Measurements from ENCODE around the gene CARD10.

CARD10 gene

DNA sequence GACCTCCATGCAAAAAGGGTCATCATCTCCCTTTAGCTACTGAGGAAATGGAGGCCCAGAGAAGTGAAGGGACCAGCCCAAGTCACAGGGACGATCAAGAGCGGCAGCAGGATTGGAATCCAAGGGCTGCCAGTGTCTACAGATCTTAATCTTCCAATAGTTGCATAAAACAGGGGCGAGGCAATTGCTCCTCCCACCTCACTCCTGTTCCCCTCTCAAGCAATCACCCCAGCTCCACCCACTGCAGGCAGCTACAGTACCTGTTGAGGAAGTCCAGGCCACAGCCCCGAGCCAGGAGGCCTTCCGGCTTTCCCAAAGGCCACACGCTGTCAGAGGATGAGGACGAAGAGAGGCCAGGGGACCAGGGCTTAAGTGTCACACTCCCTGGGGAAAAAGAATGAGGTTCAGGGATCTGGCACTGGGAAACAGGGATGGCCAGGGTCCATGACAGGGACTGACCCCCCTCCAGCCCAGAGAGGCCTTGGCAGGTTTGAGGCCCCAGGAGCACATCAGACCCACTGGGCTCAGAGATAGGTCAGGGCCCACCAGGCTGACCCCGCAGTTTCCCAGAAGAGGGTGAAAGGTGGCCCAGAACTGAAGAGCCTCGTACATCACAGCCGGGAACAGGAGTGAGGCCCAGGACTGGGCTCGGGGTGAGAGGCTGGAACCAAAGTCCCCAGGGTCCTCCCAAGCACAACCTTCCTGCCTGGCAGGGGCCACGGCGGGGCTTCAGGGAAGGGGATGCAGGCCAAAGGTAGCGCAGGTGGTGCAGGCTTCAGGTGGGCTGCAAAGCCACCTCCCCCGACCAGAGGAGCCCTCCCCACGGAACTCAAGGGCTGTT is 16.7 kb downstream of the CARD10 start:
- Histone ChIP-seq H3K9ac (ENCODE audit: low read length in 2 of 2) (no peak overlapping the region), H3K27me3 (ENCODE audit: control insufficient read depth in 1 of 2, insufficient read depth in 2 of 2, low read length in 2 of 2) (peaks cover 13 to 20% of the 10 kb centered on the region in 2 donors), H3K36me3 (ENCODE audit: control insufficient read depth in 2 of 2, insufficient read depth in 2 of 2, low read length in 2 of 2) (no peaks in the 10 kb centered on the region), H3K4me1 (ENCODE audit: control insufficient read depth, insufficient read depth, low read length) (peaks cover 6% of the 10 kb centered on the region), H3K4me3 (ENCODE audit: low read length in 2 of 2) (no peak overlapping the region), H3K27ac (ENCODE audit: low read length) (no peak overlapping the region), H3K9me3 (ENCODE audit: control insufficient read depth in 2 of 2, low read length in 2 of 2) (no peaks in the 10 kb centered on the region)

DNA sequence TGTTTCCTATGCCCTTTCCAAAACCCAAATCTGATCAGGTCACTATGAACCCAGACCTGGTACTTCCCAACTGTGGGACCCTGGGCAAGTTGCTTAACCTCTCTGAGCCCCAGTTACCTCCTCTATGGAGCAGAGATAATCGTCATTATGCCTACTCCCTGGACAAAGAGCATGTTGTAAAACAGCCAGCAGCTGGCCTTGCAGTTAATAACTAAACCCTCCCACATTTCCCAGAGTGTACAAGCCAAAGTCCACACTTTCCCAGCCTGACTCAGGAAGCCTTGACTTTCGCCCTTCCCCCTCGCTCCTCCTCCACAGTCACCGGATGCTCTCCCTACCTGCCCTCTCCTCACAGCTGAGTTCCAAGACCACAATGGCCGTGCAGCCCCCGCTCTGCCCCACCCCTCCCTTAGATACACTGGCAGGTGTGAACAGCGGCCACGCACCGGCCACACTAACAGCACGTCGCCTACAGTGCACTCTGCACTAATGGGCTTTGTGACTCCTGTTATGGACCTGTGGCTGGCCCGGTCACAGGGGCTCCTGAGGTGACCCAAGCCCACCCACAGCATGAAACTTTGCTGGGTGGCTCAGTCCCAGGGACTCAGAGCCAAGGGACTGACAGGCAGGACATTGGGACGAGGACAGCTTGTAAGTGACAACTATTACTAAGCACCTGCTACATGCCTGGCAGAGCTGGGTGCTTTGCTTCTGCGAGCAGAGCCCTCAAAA is 17.4 kb downstream of the CARD10 start:
- Histone ChIP-seq H3K9me3 (ENCODE audit: control insufficient read depth in 2 of 2, low read length in 2 of 2) (no peaks in the 10 kb centered on the region), H3K27ac (ENCODE audit: low read length) (no peak overlapping the region), H3K4me3 (ENCODE audit: low read length in 2 of 2) (no peak overlapping the region), H3K9ac (ENCODE audit: low read length in 2 of 2) (no peak overlapping the region), H3K36me3 (ENCODE audit: control insufficient read depth in 2 of 2, insufficient read depth in 2 of 2, low read length in 2 of 2) (no peaks in the 10 kb centered on the region), H3K4me1 (ENCODE audit: control insufficient read depth, insufficient read depth, low read length) (peaks cover 6% of the 10 kb centered on the region), H3K27me3 (ENCODE audit: control insufficient read depth in 1 of 2, insufficient read depth in 2 of 2, low read length in 2 of 2) (peaks cover 18% of the 10 kb centered on the region in 2 donors)

DNA sequence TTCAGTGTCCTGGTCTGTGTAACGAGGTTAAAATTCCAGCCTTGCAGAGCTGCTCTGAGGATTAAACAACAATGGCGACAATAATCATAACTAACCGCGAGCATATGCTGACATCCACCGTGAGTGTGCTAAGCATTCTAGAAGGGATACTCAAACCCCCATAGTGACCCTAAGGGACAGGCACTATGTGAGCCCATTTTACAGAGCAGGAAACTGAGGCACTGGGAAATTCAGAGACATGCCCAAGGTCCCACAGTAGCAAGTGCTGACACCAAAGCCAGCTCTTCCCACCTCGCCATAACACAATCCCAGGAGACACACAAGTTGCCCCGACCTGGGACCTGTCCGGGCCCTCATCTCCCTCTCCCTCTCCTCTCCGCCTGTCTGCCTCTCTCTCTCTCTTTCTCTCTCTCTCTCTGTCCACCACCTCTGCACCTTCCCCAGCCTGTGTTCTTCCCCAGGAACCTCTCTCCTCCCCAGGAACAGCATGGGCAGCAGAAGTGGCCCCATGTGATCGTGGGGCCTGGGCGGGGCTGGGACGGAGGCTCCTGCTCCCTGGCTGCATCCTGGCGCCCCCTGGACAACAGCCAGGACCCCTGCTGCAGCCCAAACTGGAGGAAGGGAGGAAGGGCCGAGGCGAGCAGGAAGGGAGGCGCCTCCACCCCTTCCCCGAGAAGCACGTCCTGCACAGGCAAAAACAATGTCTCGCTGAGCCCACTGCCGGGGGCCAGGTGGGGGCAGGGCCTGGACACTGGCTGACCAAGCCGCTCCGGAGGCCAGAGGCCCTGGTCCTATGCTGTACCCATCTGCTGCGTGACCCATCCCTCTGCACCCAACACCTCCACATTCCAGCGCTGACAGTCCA is 18.2 kb downstream of the CARD10 start:
- no peak overlapping the region for H3K4me3 ChIP-seq (ENCODE audit: low read length in 2 of 2)

DNA sequence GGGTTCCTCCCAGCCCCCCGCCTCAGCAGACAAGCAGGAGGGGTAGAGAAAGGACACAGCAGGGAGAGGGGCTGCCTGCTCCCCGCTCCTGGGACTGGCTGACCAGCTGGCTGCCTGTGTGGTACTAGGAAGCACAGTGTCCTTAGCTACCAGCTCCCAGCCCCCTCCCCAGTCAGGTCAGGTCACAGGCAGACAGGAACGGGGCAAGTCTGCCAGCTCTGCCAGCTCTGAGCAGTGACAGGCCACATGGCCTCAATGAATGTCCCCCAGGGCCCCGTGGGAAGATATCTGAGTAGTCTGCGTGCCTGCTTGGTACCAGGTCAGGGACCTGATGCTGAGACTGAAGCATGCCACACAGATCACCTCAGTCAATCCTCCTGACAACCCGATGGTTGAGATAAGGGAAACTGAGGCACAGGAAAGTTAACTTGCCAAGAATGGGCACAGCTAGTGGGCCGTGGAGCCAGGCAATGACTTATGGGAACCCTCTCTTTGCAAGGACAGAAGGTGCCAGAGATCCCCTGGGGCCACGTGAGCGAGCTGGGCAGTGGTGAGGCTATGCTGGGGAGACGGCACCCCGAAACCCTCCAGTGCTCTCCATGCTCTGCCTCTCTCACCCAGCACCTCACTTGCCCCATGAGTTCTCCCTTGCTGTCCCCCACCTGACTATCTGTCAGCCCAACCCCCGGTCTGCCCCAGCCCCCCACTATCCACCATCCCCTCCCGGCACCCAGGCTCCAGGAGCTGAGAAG is 19.2 kb downstream of the CARD10 start:
- Histone ChIP-seq H3K4me3 (ENCODE audit: low read length in 2 of 2) (no peak overlapping the region), H3K9me3 (ENCODE audit: control insufficient read depth in 2 of 2, low read length in 2 of 2) (no peaks in the 10 kb centered on the region), H3K36me3 (ENCODE audit: control insufficient read depth in 2 of 2, insufficient read depth in 2 of 2, low read length in 2 of 2) (peaks cover 0 to 2% of the 10 kb centered on the region in 2 donors), H3K27me3 (ENCODE audit: control insufficient read depth in 1 of 2, insufficient read depth in 2 of 2, low read length in 2 of 2) (peaks cover 18 to 25% of the 10 kb centered on the region in 2 donors), H3K27ac (ENCODE audit: low read length) (no peak overlapping the region), H3K9ac (ENCODE audit: low read length in 2 of 2) (no peak overlapping the region), H3K4me1 (ENCODE audit: control insufficient read depth, insufficient read depth, low read length) (peaks cover 6% of the 10 kb centered on the region)

More for the DNA sequence above, 18.2 kb downstream of the CARD10 start:
- Histone ChIP-seq H3K9me3 (ENCODE audit: control insufficient read depth in 2 of 2, low read length in 2 of 2) (no peaks in the 10 kb centered on the region), H3K27me3 (ENCODE audit: control insufficient read depth in 1 of 2, insufficient read depth in 2 of 2, low read length in 2 of 2) (peaks cover 18 to 22% of the 10 kb centered on the region in 2 donors), H3K27ac (ENCODE audit: low read length) (no peak overlapping the region), H3K9ac (ENCODE audit: low read length in 2 of 2) (no peak overlapping the region), H3K4me1 (ENCODE audit: control insufficient read depth, insufficient read depth, low read length) (peaks cover 6% of the 10 kb centered on the region), H3K36me3 (ENCODE audit: control insufficient read depth in 2 of 2, insufficient read depth in 2 of 2, low read length in 2 of 2) (no peaks in the 10 kb centered on the region)

DNA sequence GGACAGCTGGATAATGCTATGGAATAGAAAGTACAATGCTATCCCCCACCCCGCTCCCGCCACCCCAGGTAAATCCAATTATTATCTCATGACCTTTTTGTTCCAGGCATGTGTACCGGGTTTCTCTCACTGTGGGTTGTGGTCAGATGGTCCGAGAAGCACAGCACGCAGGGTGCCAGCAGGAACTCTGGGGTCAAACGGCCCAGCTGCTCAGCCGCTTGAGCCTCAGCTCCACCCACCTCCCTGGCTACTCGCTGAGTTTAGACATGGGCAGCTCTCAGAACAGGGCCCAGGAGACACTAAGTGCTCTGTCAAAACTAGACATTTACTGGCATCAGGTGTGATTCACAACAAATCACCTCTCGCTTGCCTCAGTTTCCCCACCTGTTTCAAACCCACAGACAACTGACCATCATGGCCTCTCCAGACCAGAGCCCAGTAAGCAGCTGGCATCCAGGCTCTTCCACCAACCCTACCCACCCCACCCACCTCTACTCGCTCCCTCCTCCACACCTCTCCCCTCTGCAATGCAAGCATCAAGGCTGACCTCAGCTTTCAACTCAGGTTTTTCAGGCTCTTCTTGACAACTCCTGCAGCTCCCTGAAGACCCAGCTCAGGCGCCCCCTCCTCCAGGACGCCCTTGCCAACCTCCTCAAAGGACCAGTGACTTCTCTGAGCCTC is 20.0 kb downstream of the CARD10 start:
- H3K27me3 ChIP-seq (ENCODE audit: control insufficient read depth in 1 of 2, insufficient read depth in 2 of 2, low read length in 2 of 2), result peaks cover 18 to 25% of the 10 kb centered on the region in 2 donors
- H3K36me3 ChIP-seq (ENCODE audit: control insufficient read depth in 2 of 2, insufficient read depth in 2 of 2, low read length in 2 of 2), result peaks cover 0 to 2% of the 10 kb centered on the region in 2 donors
- no peaks in the 10 kb centered on the region for H3K9me3 ChIP-seq (ENCODE audit: control insufficient read depth in 2 of 2, low read length in 2 of 2)
- H3K4me3 ChIP-seq (ENCODE audit: low read length in 2 of 2), result no peak overlapping the region
- no peak overlapping the region for H3K9ac ChIP-seq (ENCODE audit: low read length in 2 of 2)
- H3K27ac ChIP-seq (ENCODE audit: low read length), result no peak overlapping the region
- peaks cover 6% of the 10 kb centered on the region for H3K4me1 ChIP-seq (ENCODE audit: control insufficient read depth, insufficient read depth, low read length)

DNA sequence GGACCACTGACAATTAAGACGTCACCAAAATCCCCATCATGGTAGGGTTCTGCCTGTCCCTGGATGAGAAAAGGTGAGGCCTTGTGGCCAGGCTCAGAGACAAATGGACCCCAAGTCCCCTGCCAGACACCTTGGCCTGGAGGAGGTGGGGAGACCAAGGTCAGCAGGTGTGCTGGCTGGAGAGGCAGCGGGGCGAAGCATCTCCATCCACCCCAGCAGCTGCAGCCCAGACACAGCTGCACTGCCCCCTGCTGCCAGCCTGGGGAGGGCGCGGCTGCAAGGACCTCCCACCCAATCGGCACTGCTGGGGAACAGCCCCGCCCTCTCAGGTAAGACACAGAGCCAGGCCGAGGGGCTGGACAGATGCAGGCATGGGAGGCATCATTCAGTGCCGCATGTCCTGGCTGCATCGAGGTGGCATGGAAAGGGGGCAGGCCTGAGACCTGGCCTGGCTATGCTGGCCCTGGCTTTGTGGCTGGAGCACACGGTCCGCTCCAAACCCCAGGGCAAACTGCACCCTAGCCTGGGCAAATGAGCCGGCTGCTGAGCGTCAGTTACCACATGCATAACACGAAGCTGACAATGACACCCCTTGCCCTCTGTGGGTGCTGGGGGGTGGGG is 20.8 kb downstream of the CARD10 start:
- H3K9me3 ChIP-seq (ENCODE audit: control insufficient read depth in 2 of 2, low read length in 2 of 2), result no peaks in the 10 kb centered on the region
- peaks cover 18 to 23% of the 10 kb centered on the region in 2 donors for H3K27me3 ChIP-seq (ENCODE audit: control insufficient read depth in 1 of 2, insufficient read depth in 2 of 2, low read length in 2 of 2)
- no peak overlapping the region for H3K4me3 ChIP-seq (ENCODE audit: low read length in 2 of 2)
- H3K27ac ChIP-seq (ENCODE audit: low read length), result no peak overlapping the region
- H3K4me1 ChIP-seq (ENCODE audit: control insufficient read depth, insufficient read depth, low read length), result peaks cover 6% of the 10 kb centered on the region
- H3K36me3 ChIP-seq (ENCODE audit: control insufficient read depth in 2 of 2, insufficient read depth in 2 of 2, low read length in 2 of 2), result peaks cover 0 to 2% of the 10 kb centered on the region in 2 donors
- H3K9ac ChIP-seq (ENCODE audit: low read length in 2 of 2), result no peak overlapping the region

DNA sequence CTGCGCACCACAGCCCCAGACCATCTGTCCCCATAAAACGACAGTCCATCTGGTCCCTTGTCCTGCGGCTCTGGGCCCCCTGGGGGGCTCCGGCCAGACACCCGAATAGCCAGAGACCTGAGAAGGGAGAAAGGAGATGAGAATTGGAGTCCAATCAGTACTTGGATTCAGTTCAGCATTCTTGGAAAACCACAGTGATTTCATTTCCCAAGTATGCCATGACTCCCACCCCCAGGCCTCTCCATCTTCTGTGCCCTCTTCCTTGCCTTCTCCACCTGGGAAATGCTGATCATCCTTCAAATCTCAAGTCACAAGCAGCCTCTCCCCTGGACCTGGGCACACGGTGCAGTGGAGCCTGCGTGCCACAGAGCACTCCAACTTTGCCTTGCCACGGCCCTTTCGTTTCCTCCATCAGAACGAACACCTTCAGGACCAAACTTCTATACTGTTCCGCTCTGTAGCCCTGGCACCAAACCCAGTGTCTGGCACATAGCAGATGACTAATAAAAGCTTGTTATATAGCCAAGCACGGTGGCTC is 22.1 kb downstream of the CARD10 start:
- peaks cover 6% of the 10 kb centered on the region for H3K4me1 ChIP-seq (ENCODE audit: control insufficient read depth, insufficient read depth, low read length)
- H3K36me3 ChIP-seq (ENCODE audit: control insufficient read depth in 2 of 2, insufficient read depth in 2 of 2, low read length in 2 of 2), result peaks cover 0 to 2% of the 10 kb centered on the region in 2 donors
- H3K27ac ChIP-seq (ENCODE audit: low read length), result no peak overlapping the region

DNA sequence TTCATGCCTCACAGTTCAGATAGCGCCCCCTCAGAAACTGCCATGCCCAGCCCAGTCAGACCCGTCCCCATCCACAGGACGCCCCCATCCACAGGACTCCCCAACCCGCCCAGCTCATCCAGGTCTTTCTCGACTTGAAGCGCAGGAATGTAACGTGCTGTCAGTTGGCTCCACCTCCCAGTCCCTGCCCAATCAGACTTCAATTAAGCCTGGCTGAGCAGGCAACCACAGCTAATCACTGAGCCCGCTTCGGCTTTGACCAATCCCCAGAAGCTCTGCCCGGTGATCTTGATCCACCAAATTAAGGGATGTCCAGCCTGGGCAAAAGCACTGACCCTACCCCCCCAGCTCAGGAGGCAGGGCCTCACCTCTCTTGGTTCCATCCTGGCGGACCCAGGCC is 22.6 kb downstream of the CARD10 start:
- no peak overlapping the region for H3K9ac ChIP-seq (ENCODE audit: low read length in 2 of 2)
- peaks cover 3% of the 10 kb centered on the region for H3K4me1 ChIP-seq (ENCODE audit: control insufficient read depth, insufficient read depth, low read length)
- peaks cover 21 to 27% of the 10 kb centered on the region in 2 donors for H3K27me3 ChIP-seq (ENCODE audit: control insufficient read depth in 1 of 2, insufficient read depth in 2 of 2, low read length in 2 of 2)
- no peak overlapping the region for H3K4me3 ChIP-seq (ENCODE audit: low read length in 2 of 2)
- H3K36me3 ChIP-seq (ENCODE audit: control insufficient read depth in 2 of 2, insufficient read depth in 2 of 2, low read length in 2 of 2), result peaks cover 0 to 2% of the 10 kb centered on the region in 2 donors
- H3K27ac ChIP-seq (ENCODE audit: low read length), result no peak overlapping the region
- no peaks in the 10 kb centered on the region for H3K9me3 ChIP-seq (ENCODE audit: control insufficient read depth in 2 of 2, low read length in 2 of 2)

More for the DNA sequence above, 22.1 kb downstream of the CARD10 start:
- Histone ChIP-seq H3K27me3 (ENCODE audit: control insufficient read depth in 1 of 2, insufficient read depth in 2 of 2, low read length in 2 of 2) (peaks cover 21 to 27% of the 10 kb centered on the region in 2 donors), H3K9me3 (ENCODE audit: control insufficient read depth in 2 of 2, low read length in 2 of 2) (no peaks in the 10 kb centered on the region), H3K4me3 (ENCODE audit: low read length in 2 of 2) (no peak overlapping the region), H3K9ac (ENCODE audit: low read length in 2 of 2) (no peak overlapping the region)

DNA sequence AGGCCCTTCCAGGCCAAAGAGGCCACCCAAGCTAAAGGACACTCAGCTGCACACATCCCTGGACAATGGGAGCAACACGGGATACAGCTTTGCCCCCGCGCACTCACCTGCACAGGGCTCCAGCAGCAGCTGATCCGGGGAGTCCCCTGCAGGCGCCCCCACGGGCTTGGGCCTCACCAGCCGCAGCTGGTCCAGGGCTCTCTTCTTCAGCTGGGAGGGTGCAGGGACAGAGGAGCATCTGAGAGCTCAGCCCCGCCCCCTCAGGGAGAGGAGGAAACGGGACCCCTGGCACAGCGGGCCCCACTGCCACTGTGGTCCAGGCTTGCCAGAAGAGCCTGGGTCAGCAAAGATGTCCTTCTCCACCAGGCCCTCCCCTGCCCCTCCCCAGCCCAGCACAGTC is 25.2 kb downstream of the CARD10 start:
- Histone ChIP-seq H3K9ac (ENCODE audit: low read length in 2 of 2) (no peak overlapping the region), H3K4me1 (ENCODE audit: control insufficient read depth, insufficient read depth, low read length) (no peaks in the 10 kb centered on the region), H3K4me3 (ENCODE audit: low read length in 2 of 2) (no peak overlapping the region), H3K9me3 (ENCODE audit: control insufficient read depth in 2 of 2, low read length in 2 of 2) (no peaks in the 10 kb centered on the region), H3K27ac (ENCODE audit: low read length) (no peak overlapping the region), H3K36me3 (ENCODE audit: control insufficient read depth in 2 of 2, insufficient read depth in 2 of 2, low read length in 2 of 2) (peaks cover 0 to 2% of the 10 kb centered on the region in 2 donors), H3K27me3 (ENCODE audit: control insufficient read depth in 1 of 2, insufficient read depth in 2 of 2, low read length in 2 of 2) (peaks cover 16 to 18% of the 10 kb centered on the region in 2 donors)
